DOHH2 (cell line): ENCODE data around the gene PCDH9.

Experiments used
- CTCF ChIP-seq: fragments of 200-600 bp; sonication (generic); IDR thresholded peaks from one replicate; pipeline ENCODE4 v1.5.1; 2014; ENCODE audit warnings: antibody characterized with exemption, mild to moderate bottlenecking, low read depth, low read length; ENCODE audit not compliant: poor library complexity, severe bottlenecking
- EZH2phosphoT487 ChIP-seq: fragments of 200-600 bp; sonication (generic); IDR thresholded peaks from 2 replicates; pipeline ENCODE4 v1.6.1; 2017; ENCODE audit warnings: borderline replicate concordance, mild to moderate bottlenecking, antibody characterized with exemption, low read length, moderate library complexity, mixed read lengths

- TF ChIP-seq CTCF: no peak
- no peak for TF ChIP-seq EZH2phosphoT487
Measured at GRCh38 chr13:66489586-66489985, 740.5 kb downstream of the PCDH9 start.
